ENCODE measurements around the gene CNTN1. TPM values are rescaled to one million over a fixed set of nuclear protein-coding genes. Genes with fewer than 3 reads are reported as not detected.

Gene CNTN1
- total RNA-seq, 6 experiments from 2014 or later: not detected

DNA sequence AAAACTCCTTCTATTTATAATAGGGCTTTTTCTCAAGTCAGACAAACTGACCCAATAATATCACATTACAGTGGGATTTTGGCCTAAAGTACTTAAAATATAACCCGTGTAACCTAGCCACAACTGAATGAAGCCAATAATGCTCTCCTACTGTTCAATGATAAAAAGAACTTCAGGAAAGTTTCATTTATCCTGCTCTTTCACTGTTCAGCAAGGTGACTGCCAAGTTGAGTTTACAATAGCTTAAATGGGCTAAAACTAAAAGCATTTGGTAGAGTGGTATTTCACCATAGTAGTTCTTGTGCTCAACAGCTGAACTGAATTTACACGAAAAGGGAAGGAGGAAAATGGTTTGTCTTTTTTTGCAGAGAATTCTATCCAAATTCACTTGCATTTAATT is 49.8 kb downstream of the CNTN1 start:
- peaks cover 35% of the 10 kb centered on the region for H3K9me3 Mint-ChIP-seq
- H3K36me3 Mint-ChIP-seq (ENCODE audit: low read depth): no peaks in the 10 kb centered on the region
- no peak for TF ChIP-seq CTCF (IDR thresholded peaks at IDR 0.05)
- no peak overlapping the region for H3K4me3 Mint-ChIP-seq
- no peak for DNase-seq
- H3K27me3 Mint-ChIP-seq (ENCODE audit: insufficient read depth): no peaks in the 10 kb centered on the region
- no peak overlapping the region for H3K27ac Mint-ChIP-seq
- no peaks in the 10 kb centered on the region for H3K4me1 Mint-ChIP-seq (ENCODE audit: low read depth)

DNA sequence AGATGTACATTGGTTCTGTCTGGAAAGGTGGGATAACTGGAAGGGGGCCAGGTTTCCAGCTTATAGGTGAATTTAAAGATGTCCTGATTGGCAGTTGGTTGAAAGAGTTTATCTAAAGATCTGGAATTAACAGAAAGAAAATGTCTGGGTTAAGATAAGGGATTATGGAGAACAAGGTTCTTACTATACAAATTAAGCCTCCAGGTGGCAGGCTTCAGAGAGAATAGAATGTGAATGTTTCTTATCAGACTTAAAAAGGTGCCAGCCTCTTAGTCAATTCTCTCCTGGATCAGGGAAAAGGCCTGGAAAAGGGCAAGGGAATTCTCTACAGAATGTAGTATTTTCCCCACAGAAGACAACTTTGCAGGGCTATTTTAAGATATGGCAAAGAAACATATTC is 53.1 kb downstream of the CNTN1 start:
- H3K36me3 Mint-ChIP-seq (ENCODE audit: low read depth): no peaks in the 10 kb centered on the region
- TF ChIP-seq CTCF (IDR thresholded peaks at IDR 0.05): no peak
- no peak overlapping the region for H3K4me3 Mint-ChIP-seq
- H3K4me1 Mint-ChIP-seq (ENCODE audit: low read depth): no peaks in the 10 kb centered on the region
- no peaks in the 10 kb centered on the region for H3K27me3 Mint-ChIP-seq (ENCODE audit: insufficient read depth)
- no peak overlapping the region for H3K27ac Mint-ChIP-seq
- DNase-seq: no peak
- peaks cover 41% of the 10 kb centered on the region for H3K9me3 Mint-ChIP-seq

- Mint-ChIP-seq H3K27me3 (ENCODE audit: insufficient read depth) (no peaks in the 10 kb centered on the region), H3K4me3 (no peak overlapping the region), H3K36me3 (ENCODE audit: low read depth) (no peaks in the 10 kb centered on the region), H3K4me1 (ENCODE audit: low read depth) (no peaks in the 10 kb centered on the region), H3K9me3 (peaks cover 33% of the 10 kb centered on the region), H3K27ac (no peak overlapping the region)
- no peak for TF ChIP-seq CTCF (IDR thresholded peaks at IDR 0.05)
- DNase-seq: no peak
Observed at GRCh38 chr12:40749863-40750262, 57.6 kb downstream of the CNTN1 start.

- no peak for DNase-seq
- H3K4me1 Mint-ChIP-seq (ENCODE audit: low read depth): no peaks in the 10 kb centered on the region
- H3K9me3 Mint-ChIP-seq: peaks cover 36% of the 10 kb centered on the region
- no peaks in the 10 kb centered on the region for H3K27me3 Mint-ChIP-seq (ENCODE audit: insufficient read depth)
- no peak overlapping the region for H3K27ac Mint-ChIP-seq
- no peaks in the 10 kb centered on the region for H3K36me3 Mint-ChIP-seq (ENCODE audit: low read depth)
- TF ChIP-seq CTCF (IDR thresholded peaks at IDR 0.05): no peak
- no peak overlapping the region for H3K4me3 Mint-ChIP-seq
Observed at GRCh38 chr12:40752011-40752410, 59.8 kb downstream of the CNTN1 start.

- Mint-ChIP-seq H3K9me3 (peaks cover 40% of the 10 kb centered on the region), H3K4me3 (no peak overlapping the region)
Observed at GRCh38 chr12:40760821-40761220, 68.6 kb downstream of the CNTN1 start.

More at GRCh38 chr12:40760821-40761220, 68.6 kb downstream of the CNTN1 start:
- no peaks in the 10 kb centered on the region for H3K27me3 Mint-ChIP-seq (ENCODE audit: insufficient read depth)
- DNase-seq: no peak
- no peaks in the 10 kb centered on the region; the same call in 1 of the 2 replicates for H3K36me3 Mint-ChIP-seq (ENCODE audit: low read depth)
- no peaks in the 10 kb centered on the region for H3K4me1 Mint-ChIP-seq (ENCODE audit: low read depth)
- no peak overlapping the region for H3K27ac Mint-ChIP-seq
- no peak for TF ChIP-seq CTCF (IDR thresholded peaks at IDR 0.05)
